Measurements from ENCODE around the gene ODAD4. TPM values are rescaled to one million over a fixed set of nuclear protein-coding genes. Genes with fewer than 3 reads are reported as not detected.

The ODAD4 gene
- total and polyA plus RNA-seq, 2 of the 4 experiments (the other 2 are of a cell fraction): 0.38 to 0.54 TPM

DNA sequence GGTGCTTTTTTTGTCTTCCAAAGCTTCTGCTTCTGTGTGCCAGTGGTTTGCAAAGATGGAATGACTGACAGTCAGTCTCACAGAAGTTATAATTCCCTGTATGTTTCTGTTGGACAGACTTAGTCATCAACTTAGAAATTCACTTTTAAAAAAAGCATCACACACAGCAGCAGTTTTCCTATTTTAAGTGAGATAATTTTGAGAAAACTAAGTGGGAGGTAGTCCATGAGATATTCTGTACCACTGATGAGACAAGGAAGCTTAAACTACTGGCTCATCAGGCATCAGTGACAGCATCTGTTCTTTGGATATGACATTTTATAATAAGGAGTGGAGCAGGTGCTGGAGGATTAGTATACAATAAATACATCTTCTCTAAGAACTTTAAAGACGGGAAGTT is 56.2 kb downstream of the ODAD4 start:
- H3K4me1 ChIP-seq (ENCODE audit: control insufficient read depth, insufficient read depth, low read length): no peaks in the 10 kb centered on the region
- H4K5ac ChIP-seq (ENCODE audit: low read depth, low read length): no peak overlapping the region
- H2AFZ ChIP-seq (replicated peaks; ENCODE audit: low read length, poor library complexity): no peak overlapping the region
- intact Hi-C loops (cut with micrococcal nuclease) (no loop called here), in situ Hi-C loops (cut with MboI; ENCODE audit: low sequenced_read_pairs) (no loop called here), dilution Hi-C loops (cut with HindIII; ENCODE audit: low sequenced_read_pairs, unreplicated experiment) (no loop called here)
- no peak overlapping the region for H2AK5ac ChIP-seq (ENCODE audit: low read depth, low read length)
- H3K27me3 ChIP-seq (ENCODE audit: control insufficient read depth, insufficient read depth, low read length): no peaks in the 10 kb centered on the region
- no peak overlapping the region for H3K27ac ChIP-seq (ENCODE audit: insufficient read depth, low read length)
- no peak overlapping the region for H2BK20ac ChIP-seq (ENCODE audit: low read depth, low read length)
- no peaks in the 10 kb centered on the region for H3K9me1 ChIP-seq (ENCODE audit: insufficient read depth, low read length)
- no peak overlapping the region for H3K4me3 ChIP-seq (ENCODE audit: insufficient read depth, low read depth, low read length)
- H2BK15ac ChIP-seq (ENCODE audit: low read depth, low read length): no peak overlapping the region
- no peaks in the 10 kb centered on the region for H4K20me1 ChIP-seq (ENCODE audit: insufficient read depth, low read length)
- no peak overlapping the region for H4K91ac ChIP-seq (ENCODE audit: insufficient read depth, low read depth, low read length)
- ChIA-PET POLR2A (ENCODE audit: unreplicated experiment) (no interaction called here), CTCF (no interaction called here)
- no peak overlapping the region for H2AK9ac ChIP-seq (replicated peaks; ENCODE audit: low read depth, low read length, poor library complexity)
- no peak overlapping the region for H2BK5ac ChIP-seq (ENCODE audit: low read depth, low read length, poor library complexity, severe bottlenecking)
- H4K8ac ChIP-seq (ENCODE audit: low read depth in 2 of 2, low read length in 2 of 2): no peak overlapping the region
- H3K14ac ChIP-seq (replicated peaks; ENCODE audit: low read depth, low read length): no peak overlapping the region
- no peak overlapping the region for H3K56ac ChIP-seq (ENCODE audit: extremely low read depth, insufficient read depth, low read length)
- TF ChIP-seq POLR2A (IDR thresholded peaks at IDR 0.05; ENCODE audit: low read depth, low read length) (no peak), FOS (IDR thresholded peaks at IDR 0.05; ENCODE audit: low read depth, low read length) (no peak), CHD1 (IDR thresholded peaks at IDR 0.05; ENCODE audit: low read depth, low read length) (no peak), MAFK (IDR thresholded peaks at IDR 0.05; ENCODE audit: low read depth, low read length) (no peak), MAZ (IDR thresholded peaks at IDR 0.05; ENCODE audit: borderline replicate concordance, low read depth, low read length) (no peak), RFX5 (IDR thresholded peaks at IDR 0.05; ENCODE audit: low read depth, low read length) (no peak), USF2 (IDR thresholded peaks at IDR 0.05; ENCODE audit: low read depth, low read length) (no peak), RAD21 (IDR thresholded peaks at IDR 0.05; ENCODE audit: low read length) (no peak), MXI1 (IDR thresholded peaks at IDR 0.05; ENCODE audit: borderline replicate concordance, low read depth, low read length) (no peak), CEBPB (IDR thresholded peaks at IDR 0.05; ENCODE audit: low read depth, low read length) (no peak), NFE2L2 (IDR thresholded peaks at IDR 0.05; ENCODE audit: low read depth, low read length) (no peak)
- TF ChIP-seq, protein P1, sequence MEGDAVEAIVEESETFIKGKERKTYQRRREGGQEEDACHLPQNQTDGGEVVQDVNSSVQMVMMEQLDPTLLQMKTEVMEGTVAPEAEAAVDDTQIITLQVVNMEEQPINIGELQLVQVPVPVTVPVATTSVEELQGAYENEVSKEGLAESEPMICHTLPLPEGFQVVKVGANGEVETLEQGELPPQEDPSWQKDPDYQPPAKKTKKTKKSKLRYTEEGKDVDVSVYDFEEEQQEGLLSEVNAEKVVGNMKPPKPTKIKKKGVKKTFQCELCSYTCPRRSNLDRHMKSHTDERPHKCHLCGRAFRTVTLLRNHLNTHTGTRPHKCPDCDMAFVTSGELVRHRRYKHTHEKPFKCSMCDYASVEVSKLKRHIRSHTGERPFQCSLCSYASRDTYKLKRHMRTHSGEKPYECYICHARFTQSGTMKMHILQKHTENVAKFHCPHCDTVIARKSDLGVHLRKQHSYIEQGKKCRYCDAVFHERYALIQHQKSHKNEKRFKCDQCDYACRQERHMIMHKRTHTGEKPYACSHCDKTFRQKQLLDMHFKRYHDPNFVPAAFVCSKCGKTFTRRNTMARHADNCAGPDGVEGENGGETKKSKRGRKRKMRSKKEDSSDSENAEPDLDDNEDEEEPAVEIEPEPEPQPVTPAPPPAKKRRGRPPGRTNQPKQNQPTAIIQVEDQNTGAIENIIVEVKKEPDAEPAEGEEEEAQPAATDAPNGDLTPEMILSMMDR (conservative IDR thresholded peaks at IDR 0.05; ENCODE audit: low read depth, low read length): no peak
- ATAC-seq (ENCODE audit: low read depth) (no peak), DNase-seq (no peak)
- peaks cover 25 to 46% of the 10 kb centered on the region in 2 experiments for H3K79me1 ChIP-seq (ENCODE audit: low read depth in 1 of 2, low read length in 2 of 2)
- H3K36me3 ChIP-seq (ENCODE audit: control insufficient read depth, insufficient read depth, low read length): peaks cover 60% of the 10 kb centered on the region
- no peak overlapping the region for H3K4ac ChIP-seq (ENCODE audit: low read depth, low read length)
- no peak overlapping the region for H2BK120ac ChIP-seq (ENCODE audit: low read depth, low read length)
- H3K23ac ChIP-seq (ENCODE audit: low read depth, low read length): no peak overlapping the region
- BruUV-seq (replicated peaks): no TSS peak
- no peak overlapping the region for H3K9ac ChIP-seq (ENCODE audit: low read depth, low read length)
- H3K4me2 ChIP-seq (ENCODE audit: low read depth, low read length): no peak overlapping the region
- no peaks in the 10 kb centered on the region for H3K9me3 ChIP-seq (ENCODE audit: control insufficient read depth, insufficient read depth, low read length)
- H3K18ac ChIP-seq (ENCODE audit: low read depth, low read length): no peak overlapping the region
- WGBS, 2 experiments (ENCODE audit: extremely low coverage in 2 of 2, insufficient read length in 1 of 2): no CpG with 5 or more reads among the region's 1 CpG
